Measurements from ENCODE around the gene IFT20. TPM values are rescaled to one million over a fixed set of nuclear protein-coding genes. Genes with fewer than 3 reads are reported as not detected.

The IFT20 gene
- total RNA-seq, 1 experiment from 2014 or later, result 21.0 TPM

GRCh38 chr17:28315846-28316705 is 19.2 kb downstream of the IFT20 start:
- Histone ChIP-seq H3K23me2 (ENCODE audit: insufficient read length, low read depth, low read length, poor library complexity, severe bottlenecking) (peaks cover 27% of the 10 kb centered on the region), H3K4me1 (ENCODE audit: insufficient read depth, low read length) (peaks cover 2% of the 10 kb centered on the region; the same call in 1 of the 2 replicates), H3K18ac (ENCODE audit: insufficient read length, low read depth, low read length) (no peak overlapping the region), H3K14ac (ENCODE audit: insufficient read depth, low read length) (no peak overlapping the region), H3K4ac (ENCODE audit: low read depth, low read length) (no peak overlapping the region), H4K8ac (replicated peaks; ENCODE audit: insufficient read length, low read depth, low read length) (no peak overlapping the region), H2BK15ac (ENCODE audit: low read depth, low read length) (no peak overlapping the region), H4K91ac (ENCODE audit: insufficient read length, low read depth, low read length) (no peak overlapping the region), H2BK5ac (ENCODE audit: insufficient read length, low read length) (no peak overlapping the region), H2AK5ac (ENCODE audit: insufficient read length, low read length) (no peak overlapping the region), H2AFZ (ENCODE audit: low read length) (no peak overlapping the region), H3K9me3 (ENCODE audit: control insufficient read depth, low read depth, low read length) (no peaks in the 10 kb centered on the region), H3K9ac (ENCODE audit: extremely low read depth, insufficient read length, low read length) (no peak overlapping the region), H3K79me2 (ENCODE audit: insufficient read depth, low read length) (peaks cover 20% of the 10 kb centered on the region), H3K23ac (ENCODE audit: insufficient read length, low read depth, low read length) (no peak overlapping the region), H2BK120ac (ENCODE audit: low read depth, low read length, poor library complexity, severe bottlenecking) (no peak overlapping the region), H3K4me2 (ENCODE audit: insufficient read depth, insufficient read length, low read length) (no peak overlapping the region), H4K5ac (ENCODE audit: insufficient read length, low read depth, low read length) (no peak overlapping the region), H4K20me1 (ENCODE audit: control insufficient read depth, insufficient read depth, insufficient read length) (no peaks in the 10 kb centered on the region), H3T11ph (ENCODE audit: low read length) (no peak overlapping the region), H2BK20ac (ENCODE audit: low read depth, low read length, poor library complexity, severe bottlenecking) (no peak overlapping the region), H3K79me1 (ENCODE audit: insufficient read depth, low read depth, low read length, poor library complexity, severe bottlenecking) (no peaks in the 10 kb centered on the region), H3K56ac (ENCODE audit: insufficient read length, low read depth, low read length) (no peak overlapping the region), H3K27ac (ENCODE audit: insufficient read length, low read depth, low read length) (no peak overlapping the region), H2BK12ac (ENCODE audit: insufficient read length, low read depth, low read length) (no peak overlapping the region), H3K27me3 (ENCODE audit: insufficient read depth, low read length) (no peaks in the 10 kb centered on the region)
- Mint-ChIP-seq H3K27me3 (ENCODE audit: low read depth) (no peaks in the 10 kb centered on the region; the same call in 1 of the 2 replicates), H3K27ac (no peak overlapping the region; a peak in 1 of 7 replicates), H3K4me3 (no peak overlapping the region), H3K9me3 (no peaks in the 10 kb centered on the region; a peak in 1 of 5 replicates), H3K36me3 (ENCODE audit: insufficient read depth in 1 of 3, low read depth in 3 of 3) (peaks cover 9 to 12% (median 9%) of the 10 kb centered on the region in 3 experiments; a peak in 6 of 7 replicates), H3K4me1 (peaks cover 29 to 31% of the 10 kb centered on the region in 2 experiments)
- no peak for DNase-seq
- no peak for TF ChIP-seq CTCF (conservative IDR thresholded peaks at IDR 0.05)
- no CpG with 5 or more reads among the region's 4 CpGs for WGBS (ENCODE audit: extremely low coverage, insufficient read length, low lambda C conversion rate)
